ENCODE measurements around the gene SLC1A5.

Gene SLC1A5

DNA sequence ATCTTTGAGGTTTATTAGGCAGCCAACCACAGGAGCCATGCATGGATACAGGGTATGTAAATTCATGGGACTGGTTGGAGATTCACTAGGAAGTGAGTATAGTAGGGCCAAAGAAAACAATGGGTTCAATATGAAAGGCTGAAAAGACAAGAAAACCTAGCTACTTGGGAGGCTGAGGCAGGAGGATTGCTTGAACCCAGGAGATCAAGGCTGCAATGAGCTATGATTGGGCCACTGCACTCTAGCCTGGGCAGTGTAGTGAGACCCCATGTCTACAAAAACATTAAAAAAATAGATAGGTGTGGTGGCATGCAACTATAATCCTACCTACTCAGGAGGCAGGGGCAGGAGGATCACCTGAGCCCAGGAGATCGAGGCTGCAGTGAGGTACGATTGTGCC lies 10.3 kb upstream of the SLC1A5 start:
- H3K36me3 ChIP-seq (ENCODE audit: control insufficient read depth, insufficient read depth, low read length): no peaks in the 10 kb centered on the region
- H3K27me3 ChIP-seq (ENCODE audit: control insufficient read depth, insufficient read depth, low read length): no peaks in the 10 kb centered on the region
- H3K4me3 ChIP-seq (ENCODE audit: low read depth, low read length): no peak overlapping the region
- H3K9ac ChIP-seq (ENCODE audit: low read length): no peak overlapping the region
- H3K27ac ChIP-seq (ENCODE audit: low read depth, low read length): no peak overlapping the region
- no peaks in the 10 kb centered on the region for H3K9me3 ChIP-seq (ENCODE audit: control insufficient read depth, insufficient read depth, low read depth, low read length)
- peaks cover 3% of the 10 kb centered on the region; the same call in 1 of the 2 replicates for H3K4me1 ChIP-seq (ENCODE audit: control insufficient read depth, insufficient read depth, low read length)

- Histone ChIP-seq H3K36me3 (ENCODE audit: control insufficient read depth, insufficient read depth, low read length) (no peaks in the 10 kb centered on the region), H3K4me1 (ENCODE audit: control insufficient read depth, insufficient read depth, low read length) (peaks cover 3% of the 10 kb centered on the region; the same call in 1 of the 2 replicates), H3K9ac (ENCODE audit: low read length) (no peak overlapping the region), H3K4me3 (ENCODE audit: low read depth, low read length) (no peak overlapping the region), H3K9me3 (ENCODE audit: control insufficient read depth, insufficient read depth, low read depth, low read length) (no peaks in the 10 kb centered on the region), H3K27ac (ENCODE audit: low read depth, low read length) (no peak overlapping the region), H3K27me3 (ENCODE audit: control insufficient read depth, insufficient read depth, low read length) (no peaks in the 10 kb centered on the region)
These were observed 9.5 kb upstream of the SLC1A5 start for GRCh38 chr19:46797881-46798280.

DNA sequence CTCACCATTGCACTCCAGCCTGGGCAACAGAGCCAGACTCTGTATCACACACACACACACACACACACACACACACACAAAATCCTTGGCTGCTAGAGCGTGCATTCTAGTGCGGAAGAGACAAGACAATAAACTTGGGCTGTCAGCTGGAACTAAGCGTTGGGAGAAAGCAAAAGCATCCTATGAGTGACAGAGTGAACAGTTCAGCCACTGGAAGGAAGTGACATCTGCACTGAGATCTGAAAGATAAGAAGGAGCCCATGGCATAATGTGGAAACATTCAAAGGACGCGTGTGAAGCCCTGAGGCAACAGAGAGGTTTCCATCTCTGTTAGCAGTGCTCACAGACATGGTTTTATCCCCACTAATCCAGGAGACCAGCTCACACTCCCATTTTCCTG lies 3.5 kb upstream of the SLC1A5 start:
- H3K27ac ChIP-seq (ENCODE audit: low read depth, low read length): no peak overlapping the region
- H3K4me3 ChIP-seq (ENCODE audit: low read depth, low read length): no peak overlapping the region
- H3K9ac ChIP-seq (ENCODE audit: low read length): no peak overlapping the region
- no peaks in the 10 kb centered on the region for H3K9me3 ChIP-seq (ENCODE audit: control insufficient read depth, insufficient read depth, low read depth, low read length)
- peaks cover 10% of the 10 kb centered on the region; the same call in 1 of the 2 replicates for H3K4me1 ChIP-seq (ENCODE audit: control insufficient read depth, insufficient read depth, low read length)
- no peaks in the 10 kb centered on the region for H3K36me3 ChIP-seq (ENCODE audit: control insufficient read depth, insufficient read depth, low read length)
- H3K27me3 ChIP-seq (ENCODE audit: control insufficient read depth, insufficient read depth, low read length): no peaks in the 10 kb centered on the region

DNA sequence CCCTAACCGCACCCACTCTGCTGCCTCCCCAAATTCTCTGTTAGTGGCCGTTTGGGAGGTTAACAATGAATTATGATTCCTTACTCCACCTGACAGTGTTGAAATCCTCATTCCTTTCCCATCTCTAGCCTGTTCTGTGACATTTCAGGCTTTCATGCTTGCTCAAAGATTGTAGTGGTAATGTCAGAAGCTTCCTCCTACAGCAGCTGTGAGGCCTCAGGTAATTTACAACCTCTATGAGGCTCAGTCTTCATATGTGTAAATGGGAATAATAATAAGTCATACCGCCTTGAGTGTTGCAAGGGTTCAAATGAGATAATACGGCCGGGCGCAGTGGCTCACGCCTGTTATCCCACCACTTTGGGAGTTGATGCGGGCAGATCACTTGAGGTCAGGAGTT lies 977 bp upstream of the SLC1A5 start:
- H3K27ac ChIP-seq (ENCODE audit: low read depth, low read length): no peak overlapping the region
- no peak overlapping the region for H3K9ac ChIP-seq (ENCODE audit: low read length)
- no peaks in the 10 kb centered on the region for H3K27me3 ChIP-seq (ENCODE audit: control insufficient read depth, insufficient read depth, low read length)
- H3K4me1 ChIP-seq (ENCODE audit: control insufficient read depth, insufficient read depth, low read length): peaks cover 23% of the 10 kb centered on the region
- no peak overlapping the region for H3K4me3 ChIP-seq (ENCODE audit: low read depth, low read length)
- peaks cover 17% of the 10 kb centered on the region for H3K36me3 ChIP-seq (ENCODE audit: control insufficient read depth, insufficient read depth, low read length)
- H3K9me3 ChIP-seq (ENCODE audit: control insufficient read depth, insufficient read depth, low read depth, low read length): no peaks in the 10 kb centered on the region

DNA sequence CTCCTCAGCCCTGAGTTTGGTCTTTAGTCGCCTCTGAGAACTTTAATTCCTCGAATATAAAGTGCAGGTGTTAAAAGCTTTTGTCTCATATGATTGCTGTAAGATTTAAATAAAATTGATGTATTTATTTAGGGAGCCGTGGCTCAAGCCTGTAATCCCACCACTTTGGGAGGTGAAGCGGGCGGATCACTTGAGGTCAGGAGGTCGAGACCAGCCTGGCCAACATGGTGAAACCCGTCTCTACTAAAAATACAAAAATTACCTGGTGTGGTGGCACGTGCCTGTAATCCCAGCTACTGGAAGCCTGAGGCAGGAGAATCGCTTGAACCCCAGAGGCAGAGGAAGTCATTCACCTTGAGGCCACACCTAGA lies 559 bp upstream of the SLC1A5 start:
- peaks cover 21% of the 10 kb centered on the region for H3K36me3 ChIP-seq (ENCODE audit: control insufficient read depth, insufficient read depth, low read length)
- H3K9ac ChIP-seq (ENCODE audit: low read length): no peak overlapping the region
- no peak overlapping the region for H3K27ac ChIP-seq (ENCODE audit: low read depth, low read length)
- H3K4me3 ChIP-seq (ENCODE audit: low read depth, low read length): 0 out of 2 replicates have a peak overlapping the region, but pooled peaks have one; percentile 18
- H3K9me3 ChIP-seq (ENCODE audit: control insufficient read depth, insufficient read depth, low read depth, low read length): no peaks in the 10 kb centered on the region
- no peaks in the 10 kb centered on the region for H3K27me3 ChIP-seq (ENCODE audit: control insufficient read depth, insufficient read depth, low read length)
- H3K4me1 ChIP-seq (ENCODE audit: control insufficient read depth, insufficient read depth, low read length): peaks cover 28% of the 10 kb centered on the region

GRCh38 chr19:46787331-46788261 lies 798 bp downstream of the SLC1A5 start:
- Histone ChIP-seq H3K9ac (ENCODE audit: low read length) (peak overlapping the region; percentile 99), H3K4me1 (ENCODE audit: control insufficient read depth, insufficient read depth, low read length) (peaks cover 29% of the 10 kb centered on the region), H3K27me3 (ENCODE audit: control insufficient read depth, insufficient read depth, low read length) (no peaks in the 10 kb centered on the region), H3K4me3 (ENCODE audit: low read depth, low read length) (peak overlapping the region; percentile 98), H3K9me3 (ENCODE audit: control insufficient read depth, insufficient read depth, low read depth, low read length) (no peaks in the 10 kb centered on the region), H3K27ac (ENCODE audit: low read depth, low read length) (peak overlapping the region; percentile 96), H3K36me3 (ENCODE audit: control insufficient read depth, insufficient read depth, low read length) (peaks cover 35% of the 10 kb centered on the region)

DNA sequence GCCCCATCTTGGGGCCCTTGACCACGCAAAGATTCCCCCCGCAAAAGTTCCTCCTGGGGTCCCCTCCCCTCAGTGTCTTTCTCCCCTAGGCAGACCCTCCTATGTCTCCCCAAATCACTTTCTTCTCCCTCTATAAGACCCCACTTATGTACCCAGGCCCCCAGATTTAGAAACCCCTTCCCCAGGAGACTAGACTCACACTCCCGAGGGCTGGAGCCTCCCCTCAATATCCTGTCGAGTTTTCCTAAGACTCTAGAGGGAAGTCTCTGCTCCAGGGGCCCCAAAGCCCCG lies 1.4 kb downstream of the SLC1A5 start:
- Histone ChIP-seq H3K36me3 (ENCODE audit: control insufficient read depth, insufficient read depth, low read length) (peaks cover 41% of the 10 kb centered on the region), H3K9me3 (ENCODE audit: control insufficient read depth, insufficient read depth, low read depth, low read length) (no peaks in the 10 kb centered on the region), H3K27me3 (ENCODE audit: control insufficient read depth, insufficient read depth, low read length) (no peaks in the 10 kb centered on the region), H3K4me3 (ENCODE audit: low read depth, low read length) (peak overlapping the region; percentile 98), H3K4me1 (ENCODE audit: control insufficient read depth, insufficient read depth, low read length) (peaks cover 29% of the 10 kb centered on the region), H3K27ac (ENCODE audit: low read depth, low read length) (peak overlapping the region; percentile 96), H3K9ac (ENCODE audit: low read length) (peak overlapping the region; percentile 99)

DNA sequence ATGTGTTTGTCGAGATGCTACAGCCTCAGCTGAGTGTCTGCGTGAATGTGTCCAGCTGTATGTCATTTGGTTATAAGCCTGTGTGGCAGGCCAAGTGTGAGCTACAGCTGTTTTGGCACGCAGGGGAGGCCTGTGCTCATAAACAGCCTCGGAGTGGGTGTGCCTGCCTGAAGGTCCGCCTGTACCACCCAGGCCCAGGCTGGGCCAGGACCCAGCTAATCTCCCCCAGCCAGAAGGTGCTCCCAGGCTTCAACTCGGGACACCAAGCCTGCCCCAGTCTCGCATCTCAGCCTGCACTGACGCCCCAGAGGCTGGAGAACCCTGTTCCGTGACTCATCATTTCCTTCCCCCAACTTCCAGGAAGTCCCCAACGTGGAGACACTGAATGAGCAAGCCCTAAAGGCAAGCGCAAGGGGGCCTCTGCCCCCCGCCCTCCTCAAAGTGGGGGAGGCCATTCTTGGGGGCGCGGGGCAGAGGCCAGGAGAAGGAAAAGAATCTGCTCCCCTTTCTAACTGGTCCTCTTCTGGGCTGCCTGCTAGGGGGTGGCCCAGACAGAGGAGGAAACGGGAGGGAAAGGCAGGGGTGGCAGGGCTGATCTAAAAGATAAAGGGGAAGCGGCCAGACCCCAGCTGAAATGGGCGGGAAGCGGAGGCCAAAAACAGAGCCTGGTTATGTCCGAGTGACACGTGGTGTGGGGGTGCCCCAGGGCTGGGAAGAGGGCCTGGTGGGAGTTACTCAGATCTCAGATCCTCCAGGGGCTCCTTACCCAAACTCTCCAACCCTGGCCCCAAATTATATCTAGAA lies 2.0 kb downstream of the SLC1A5 start:
- Histone ChIP-seq H3K9me3 (ENCODE audit: control insufficient read depth, insufficient read depth, low read depth, low read length) (no peaks in the 10 kb centered on the region), H3K27ac (ENCODE audit: low read depth, low read length) (peak overlapping the region; percentile 96), H3K27me3 (ENCODE audit: control insufficient read depth, insufficient read depth, low read length) (no peaks in the 10 kb centered on the region), H3K9ac (ENCODE audit: low read length) (peak overlapping the region; percentile 99), H3K4me3 (ENCODE audit: low read depth, low read length) (peak overlapping the region; percentile 98), H3K36me3 (ENCODE audit: control insufficient read depth, insufficient read depth, low read length) (peaks cover 46% of the 10 kb centered on the region), H3K4me1 (ENCODE audit: control insufficient read depth, insufficient read depth, low read length) (peaks cover 29% of the 10 kb centered on the region)

DNA sequence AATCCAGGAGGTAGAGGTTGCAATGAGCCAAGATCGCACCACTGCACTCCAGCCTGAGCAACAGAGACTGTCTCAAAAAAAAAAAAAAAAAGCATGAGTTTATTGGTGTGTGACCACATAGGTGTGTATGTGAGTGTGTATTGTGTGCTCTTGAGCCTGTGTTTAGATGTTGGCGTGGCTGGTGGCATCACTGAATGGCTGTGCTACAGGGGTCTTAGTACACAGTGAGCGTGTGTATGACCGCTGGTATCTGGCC lies 2.5 kb downstream of the SLC1A5 start:
- Histone ChIP-seq H3K27me3 (ENCODE audit: control insufficient read depth, insufficient read depth, low read length) (no peaks in the 10 kb centered on the region), H3K4me1 (ENCODE audit: control insufficient read depth, insufficient read depth, low read length) (peaks cover 29% of the 10 kb centered on the region), H3K9ac (ENCODE audit: low read length) (peak overlapping the region; percentile 99)

DNA sequence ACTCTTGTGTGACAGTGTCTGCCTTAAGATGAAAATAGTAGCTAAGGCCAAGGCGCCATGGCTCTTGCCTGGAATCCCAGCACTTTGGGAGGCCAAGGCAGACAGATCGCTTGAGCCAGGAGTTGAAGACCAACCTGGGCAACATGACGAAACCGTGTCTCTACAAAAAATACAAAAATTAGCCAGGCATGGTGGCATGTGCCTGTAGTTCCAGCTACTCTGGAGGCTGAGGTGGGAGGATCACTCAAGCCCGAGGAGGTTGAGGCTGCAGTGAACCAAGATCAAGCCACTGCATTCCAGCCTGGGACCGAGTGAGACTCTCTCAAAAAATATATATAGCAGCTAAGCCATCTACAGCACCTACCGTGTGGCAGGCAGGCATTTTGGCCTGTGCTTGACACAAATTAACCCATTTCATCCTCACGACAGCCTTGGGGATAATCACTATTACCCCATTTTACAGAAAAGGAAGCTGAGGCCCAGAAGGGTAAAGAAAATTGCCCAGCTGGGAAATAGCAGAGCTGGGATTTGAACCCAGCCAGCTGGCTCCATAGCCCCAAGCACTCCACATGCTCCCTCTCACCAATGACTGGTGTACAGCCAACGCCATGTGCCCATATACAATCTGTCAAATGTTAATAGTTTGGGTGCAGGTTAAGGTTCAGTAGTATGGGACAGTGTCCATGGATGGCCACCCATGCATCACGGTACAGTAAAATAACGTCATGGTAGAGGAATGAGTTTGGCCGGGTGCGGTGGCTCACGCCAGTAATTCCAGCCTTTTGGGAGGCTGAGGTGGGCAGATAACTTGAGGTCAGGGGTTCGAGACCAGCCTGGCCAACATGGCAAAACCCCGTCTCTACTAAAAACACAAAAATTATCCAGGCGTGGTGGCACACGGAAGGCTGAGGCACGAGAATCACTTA lies 3.1 kb downstream of the SLC1A5 start:
- Histone ChIP-seq H3K9me3 (ENCODE audit: control insufficient read depth, insufficient read depth, low read depth, low read length) (no peaks in the 10 kb centered on the region), H3K36me3 (ENCODE audit: control insufficient read depth, insufficient read depth, low read length) (peaks cover 55% of the 10 kb centered on the region), H3K4me1 (ENCODE audit: control insufficient read depth, insufficient read depth, low read length) (peaks cover 29% of the 10 kb centered on the region)

More for the DNA sequence above, 2.5 kb downstream of the SLC1A5 start:
- peak overlapping the region; percentile 96; the same call in 1 of the 2 replicates for H3K27ac ChIP-seq (ENCODE audit: low read depth, low read length)
- H3K36me3 ChIP-seq (ENCODE audit: control insufficient read depth, insufficient read depth, low read length): peaks cover 50% of the 10 kb centered on the region
- H3K4me3 ChIP-seq (ENCODE audit: low read depth, low read length): peak overlapping the region; percentile 98
- H3K9me3 ChIP-seq (ENCODE audit: control insufficient read depth, insufficient read depth, low read depth, low read length): no peaks in the 10 kb centered on the region

More for the DNA sequence above, 3.1 kb downstream of the SLC1A5 start:
- Histone ChIP-seq H3K9ac (ENCODE audit: low read length) (peak overlapping the region; percentile 99), H3K4me3 (ENCODE audit: low read depth, low read length) (peak overlapping the region; percentile 98), H3K27ac (ENCODE audit: low read depth, low read length) (peak overlapping the region; percentile 98), H3K27me3 (ENCODE audit: control insufficient read depth, insufficient read depth, low read length) (no peaks in the 10 kb centered on the region)

Measured in HUES6 (cell line).